Suprapubic skin (tissue), 4 donors: Measurements from ENCODE around the gene TK2. TPM values are rescaled to one million over a fixed set of nuclear protein-coding genes. Genes with fewer than 3 reads are reported as not detected.
A peak's percentile ranks its signal among the peaks of the same experiment; 100 is the strongest.
"Not testable (repeated sequence)": the region's sequence is repeated elsewhere in the genome, so short reads cannot be mapped to it uniquely, and the experiment has no call there.

Experiments used
- DNase-seq, 2 donors: peaks; one replicate each; pipeline ENCODE4 v3.0.0-alpha.2; 2019; ENCODE audit warnings: low spot score in 2 of 2
- H3K27ac ChIP-seq: fragments of 200-600 bp; sonication (generic); one replicate; pipeline ENCODE4 v1.5.1; 2019
- H3K27me3 ChIP-seq: fragments of 200-600 bp; sonication (generic); one replicate; pipeline ENCODE4 v1.5.1; 2019
- H3K36me3 ChIP-seq: fragments of 200-600 bp; sonication (generic); one replicate; pipeline ENCODE4 v1.5.1; 2019
- H3K4me1 ChIP-seq: fragments of 200-600 bp; sonication (generic); one replicate; pipeline ENCODE4 v1.5.1; 2019
- H3K4me3 ChIP-seq: fragments of 200-600 bp; sonication (generic); one replicate; pipeline ENCODE4 v1.5.1; 2019; ENCODE audit warnings: mild to moderate bottlenecking
- H3K9me3 ChIP-seq: fragments of 200-600 bp; sonication (generic); one replicate; pipeline ENCODE4 v1.5.1; 2019
- CTCF ChIP-seq, 2 donors: fragments of 200-600 bp in 1 of 2; fragments of 450-650 bp in 1 of 2; sonication (generic) in 1 of 2; IDR thresholded peaks; one replicate each; pipeline ENCODE4 v1.5.1; 2016 to 2019; ENCODE audit warnings: antibody characterized with exemption in 2 of 2, mild to moderate bottlenecking in 1 of 2, moderate library complexity in 1 of 2
- EP300 ChIP-seq: sonication (generic); formaldehyde crosslinking; IDR thresholded peaks from one replicate; pipeline ENCODE4 v1.6.1; 2017; ENCODE audit warnings: antibody characterized with exemption
- POLR2A ChIP-seq, 2 donors: fragments of 450-650 bp; IDR thresholded peaks; one replicate each; pipeline ENCODE4 v1.6.1; 2017; ENCODE audit warnings: antibody characterized with exemption in 2 of 2, mild to moderate bottlenecking in 2 of 2, moderate library complexity in 2 of 2
- POLR2AphosphoS5 ChIP-seq, 3 donors: sonication (generic); formaldehyde crosslinking; IDR thresholded peaks; one replicate each; pipeline ENCODE4 v1.6.1; 2017; ENCODE audit warnings: antibody characterized with exemption in 3 of 3
- WGBS: methylation state at CpG from one replicate; pipeline ENCODE4 v1.1.5; 2018; 5-methylcytosine and 5-hydroxymethylcytosine counted together
- total RNA-seq, 4 donors: library from RNA; depleted of rRNA; stranded (reverse); fragments of >200 nt; gene quantifications; one replicate each; pipeline ENCODE4 v1.1.0, GENCODE V29; 2016

Gene TK2
- total RNA-seq, 4 donors from 2014 or later, result 13.6 to 27.0 (median 19.7) TPM

GRCh38 chr16:66468321-66468965 lies 81.5 kb downstream of the TK2 start:
- peak in 1 of 2 donors; percentile 74 for DNase-seq
- Histone ChIP-seq H3K4me3 (no peak overlapping the region), H3K27me3 (no peaks in the 10 kb centered on the region), H3K27ac (no peak overlapping the region), H3K36me3 (no peaks in the 10 kb centered on the region), H3K4me1 (no peaks in the 10 kb centered on the region), H3K9me3 (no peaks in the 10 kb centered on the region)
- 88% methylated on average over 8 of the region's 11 CpGs for WGBS
- TF ChIP-seq EP300 (no peak), CTCF (IDR thresholded peaks at IDR 0.05) (no peak), POLR2A (IDR thresholded peaks at IDR 0.05) (no peak), POLR2AphosphoS5 (IDR thresholded peaks at IDR 0.05) (no peak)

GRCh38 chr16:66467611-66468010 lies 82.3 kb downstream of the TK2 start:
- no peak overlapping the region for H3K27ac ChIP-seq
- no peak for DNase-seq
- no peaks in the 10 kb centered on the region for H3K36me3 ChIP-seq
- H3K4me1 ChIP-seq, result no peaks in the 10 kb centered on the region
- WGBS, result 86% methylated on average over 5 of the region's 5 CpGs
- TF ChIP-seq POLR2AphosphoS5 (IDR thresholded peaks at IDR 0.05) (no peak), EP300 (no peak), CTCF (IDR thresholded peaks at IDR 0.05) (no peak), POLR2A (IDR thresholded peaks at IDR 0.05) (no peak)
- no peaks in the 10 kb centered on the region for H3K27me3 ChIP-seq
- no peak overlapping the region for H3K4me3 ChIP-seq
- no peaks in the 10 kb centered on the region for H3K9me3 ChIP-seq

- not testable (repeated sequence) for H3K4me1 ChIP-seq, H3K27ac ChIP-seq, H3K36me3 ChIP-seq, H3K27me3 ChIP-seq, H3K4me3 ChIP-seq, H3K9me3 ChIP-seq
- DNase-seq, result peak in 1 of 2 donors; percentile 41
- 93% methylated on average over 6 of the region's 6 CpGs for WGBS
Observed at GRCh38 chr16:66466636-66467035, 83.3 kb downstream of the TK2 start.

- not testable (repeated sequence) for H3K4me3 ChIP-seq, H3K36me3 ChIP-seq, H3K4me1 ChIP-seq, H3K9me3 ChIP-seq, H3K27me3 ChIP-seq, H3K27ac ChIP-seq
- 90% methylated on average over 6 of the region's 6 CpGs for WGBS
- DNase-seq, result peak in 1 of 2 donors; percentile 49
Observed at GRCh38 chr16:66465946-66466345, 84.0 kb downstream of the TK2 start.

GRCh38 chr16:66462912-66463311 lies 87.0 kb downstream of the TK2 start:
- Histone ChIP-seq H3K36me3 (no peaks in the 10 kb centered on the region), H3K4me3 (no peak overlapping the region), H3K27me3 (peaks cover 22% of the 10 kb centered on the region), H3K9me3 (no peaks in the 10 kb centered on the region), H3K27ac (no peak overlapping the region), H3K4me1 (no peaks in the 10 kb centered on the region)
- WGBS, result 41% methylated on average over 1 of the region's 1 CpG
- TF ChIP-seq POLR2AphosphoS5 (IDR thresholded peaks at IDR 0.05) (no peak), CTCF (IDR thresholded peaks at IDR 0.05) (no peak), EP300 (no peak), POLR2A (IDR thresholded peaks at IDR 0.05) (no peak)
- no peak for DNase-seq

- Histone ChIP-seq H3K4me3 (no peak overlapping the region), H3K36me3 (no peaks in the 10 kb centered on the region), H3K27me3 (peaks cover 22% of the 10 kb centered on the region), H3K4me1 (no peaks in the 10 kb centered on the region), H3K27ac (no peak overlapping the region), H3K9me3 (no peaks in the 10 kb centered on the region)
- DNase-seq, result no peak
- 92% methylated on average over 1 of the region's 1 CpG for WGBS
- TF ChIP-seq POLR2A (IDR thresholded peaks at IDR 0.05) (no peak), CTCF (IDR thresholded peaks at IDR 0.05) (no peak), POLR2AphosphoS5 (IDR thresholded peaks at IDR 0.05) (no peak), EP300 (no peak)
Observed at GRCh38 chr16:66460703-66461102, 89.2 kb downstream of the TK2 start.
